ENCODE measurements around the gene BAIAP3. TPM values are rescaled to one million over a fixed set of nuclear protein-coding genes. Genes with fewer than 3 reads are reported as not detected.

Gene BAIAP3
- total and polyA plus RNA-seq, 2 of the 8 experiments (the other 6 are each of a cell fraction or from before 2014, with no cell fraction given): 2.9 to 6.8 TPM

Other genes starting within 250 kb of the BAIAP3 start
- gene C1QTNF8, start 237.4 kb upstream of the BAIAP3 start, total RNA-seq (2021; fragmentation: NEBNext Ultra II Directional; extraction: Animal tissue kit (Norgen Biotek cat#: 25700)): not detected in 2 replicates
- not detected in 2 replicates for gene C1QTNF8, start 237.4 kb upstream of the BAIAP3 start, polyA plus RNA-seq (2011; rRNA removed)
- gene CACNA1H, start 180.5 kb upstream of the BAIAP3 start, total RNA-seq (2021; fragmentation: NEBNext Ultra II Directional; extraction: Animal tissue kit (Norgen Biotek cat#: 25700)): 27.2 and 28.7 TPM in 2 replicates
- 14.0 and 27.4 TPM in 2 replicates for gene CACNA1H, start 180.5 kb upstream of the BAIAP3 start, polyA plus RNA-seq (2011; rRNA removed)
- not detected in 2 replicates for gene TPSG1, start 108.4 kb upstream of the BAIAP3 start, total RNA-seq (2021; fragmentation: NEBNext Ultra II Directional; extraction: Animal tissue kit (Norgen Biotek cat#: 25700))
- gene TPSG1, start 108.4 kb upstream of the BAIAP3 start, polyA plus RNA-seq (2011; rRNA removed): not detected in 2 replicates
- not detected in 2 replicates for gene TPSB2, start 103.5 kb upstream of the BAIAP3 start, total RNA-seq (2021; fragmentation: NEBNext Ultra II Directional; extraction: Animal tissue kit (Norgen Biotek cat#: 25700))
- gene TPSB2, start 103.5 kb upstream of the BAIAP3 start, polyA plus RNA-seq (2011; rRNA removed): 0.08 TPM in 1 of 2 replicates, not detected in the other
- gene TPSAB1, start 92.9 kb upstream of the BAIAP3 start, total RNA-seq (2021; fragmentation: NEBNext Ultra II Directional; extraction: Animal tissue kit (Norgen Biotek cat#: 25700)): not detected in 2 replicates
- gene TPSAB1, start 92.9 kb upstream of the BAIAP3 start, polyA plus RNA-seq (2011; rRNA removed): 0.09 TPM in 2 replicates
- not detected in 2 replicates for gene TPSD1, start 77.6 kb upstream of the BAIAP3 start, total RNA-seq (2021; fragmentation: NEBNext Ultra II Directional; extraction: Animal tissue kit (Norgen Biotek cat#: 25700))
- gene TPSD1, start 77.6 kb upstream of the BAIAP3 start, polyA plus RNA-seq (2011; rRNA removed): 0.26 and 0.61 TPM in 2 replicates
- gene UBE2I, start 24.0 kb upstream of the BAIAP3 start, total RNA-seq (2021; fragmentation: NEBNext Ultra II Directional; extraction: Animal tissue kit (Norgen Biotek cat#: 25700)): 268 and 272 TPM in 2 replicates
- gene UBE2I, start 24.0 kb upstream of the BAIAP3 start, polyA plus RNA-seq (2011; rRNA removed): 148 and 162 TPM in 2 replicates
- 45.9 and 52.3 TPM in 2 replicates for gene TSR3, start 18.2 kb downstream of the BAIAP3 start, total RNA-seq (2021; fragmentation: NEBNext Ultra II Directional; extraction: Animal tissue kit (Norgen Biotek cat#: 25700))
- 43.1 and 66.0 TPM in 2 replicates for gene TSR3, start 18.2 kb downstream of the BAIAP3 start, polyA plus RNA-seq (2011; rRNA removed)
- 25.2 and 26.2 TPM in 2 replicates for gene GNPTG, start 18.3 kb downstream of the BAIAP3 start, total RNA-seq (2021; fragmentation: NEBNext Ultra II Directional; extraction: Animal tissue kit (Norgen Biotek cat#: 25700))
- 51.2 and 73.3 TPM in 2 replicates for gene GNPTG, start 18.3 kb downstream of the BAIAP3 start, polyA plus RNA-seq (2011; rRNA removed)
- gene UNKL, start 81.1 kb downstream of the BAIAP3 start, total RNA-seq (2021; fragmentation: NEBNext Ultra II Directional; extraction: Animal tissue kit (Norgen Biotek cat#: 25700)): 31.8 and 32.1 TPM in 2 replicates
- 25.1 and 32.0 TPM in 2 replicates for gene UNKL, start 81.1 kb downstream of the BAIAP3 start, polyA plus RNA-seq (2011; rRNA removed)
- gene UQCC4, start 87.1 kb downstream of the BAIAP3 start, total RNA-seq (2021; fragmentation: NEBNext Ultra II Directional; extraction: Animal tissue kit (Norgen Biotek cat#: 25700)): 13.4 and 14.9 TPM in 2 replicates
- gene UQCC4, start 87.1 kb downstream of the BAIAP3 start, polyA plus RNA-seq (2011; rRNA removed): 33.8 and 35.0 TPM in 2 replicates
- not detected in 2 replicates for gene PERCC1, start 97.4 kb downstream of the BAIAP3 start, total RNA-seq (2021; fragmentation: NEBNext Ultra II Directional; extraction: Animal tissue kit (Norgen Biotek cat#: 25700))
- gene PERCC1, start 97.4 kb downstream of the BAIAP3 start, polyA plus RNA-seq (2011; rRNA removed): not detected in 2 replicates
- gene CCDC154, start 110.9 kb downstream of the BAIAP3 start, total RNA-seq (2021; fragmentation: NEBNext Ultra II Directional; extraction: Animal tissue kit (Norgen Biotek cat#: 25700)): 0.88 and 1.3 TPM in 2 replicates
- gene CCDC154, start 110.9 kb downstream of the BAIAP3 start, polyA plus RNA-seq (2011; rRNA removed): 0.15 and 0.58 TPM in 2 replicates
- gene CLCN7, start 141.4 kb downstream of the BAIAP3 start, total RNA-seq (2021; fragmentation: NEBNext Ultra II Directional; extraction: Animal tissue kit (Norgen Biotek cat#: 25700)): 76.5 and 81.5 TPM in 2 replicates
- 38.6 and 79.6 TPM in 2 replicates for gene CLCN7, start 141.4 kb downstream of the BAIAP3 start, polyA plus RNA-seq (2011; rRNA removed)
- gene PTX4, start 155.3 kb downstream of the BAIAP3 start, total RNA-seq (2021; fragmentation: NEBNext Ultra II Directional; extraction: Animal tissue kit (Norgen Biotek cat#: 25700)): not detected in 2 replicates
- not detected in 2 replicates for gene PTX4, start 155.3 kb downstream of the BAIAP3 start, polyA plus RNA-seq (2011; rRNA removed)
- gene TELO2, start 159.7 kb downstream of the BAIAP3 start, total RNA-seq (2021; fragmentation: NEBNext Ultra II Directional; extraction: Animal tissue kit (Norgen Biotek cat#: 25700)): 64.8 and 66.4 TPM in 2 replicates
- 39.3 and 72.9 TPM in 2 replicates for gene TELO2, start 159.7 kb downstream of the BAIAP3 start, polyA plus RNA-seq (2011; rRNA removed)
- not detected in 2 replicates for gene TMEM204, start 200.0 kb downstream of the BAIAP3 start, total RNA-seq (2021; fragmentation: NEBNext Ultra II Directional; extraction: Animal tissue kit (Norgen Biotek cat#: 25700))
- 0.03 TPM in 1 of 2 replicates, not detected in the other for gene TMEM204, start 200.0 kb downstream of the BAIAP3 start, polyA plus RNA-seq (2011; rRNA removed)